SHP77 (cell line): Measurements from ENCODE around the gene AKNA.
"Not testable (repeated sequence)": the region's sequence is repeated elsewhere in the genome, so short reads cannot be mapped to it uniquely, and the experiment has no call there.

Source experiments
- DNase-seq, 2 experiments: peaks; one replicate each; lab custom pipeline; 2025; lab: John Stamatoyannopoulos, UW

AKNA gene

GRCh38 chr9:114322160-114322818 is 65.5 kb downstream of the AKNA start:
- DNase-seq = not testable (repeated sequence)

- no peak for DNase-seq
Observed at GRCh38 chr9:114321759-114322158, 66.0 kb downstream of the AKNA start.

- DNase-seq = not testable (repeated sequence)
Observed at GRCh38 chr9:114320710-114321109, 67.1 kb downstream of the AKNA start.

GRCh38 chr9:114319147-114319546 is 68.6 kb downstream of the AKNA start:
- DNase-seq = no peak

GRCh38 chr9:114318416-114318815 is 69.4 kb downstream of the AKNA start:
- DNase-seq = no peak

GRCh38 chr9:114317665-114318357 is 70.0 kb downstream of the AKNA start:
- no peak for DNase-seq

GRCh38 chr9:114316605-114317230 is 71.1 kb downstream of the AKNA start:
- no peak for DNase-seq

- no peak for DNase-seq
Observed at GRCh38 chr9:114315723-114316363, 71.9 kb downstream of the AKNA start.

GRCh38 chr9:114314881-114315722 is 72.7 kb downstream of the AKNA start:
- DNase-seq = no peak

- no peak for DNase-seq
Observed at GRCh38 chr9:114314256-114314867, 73.4 kb downstream of the AKNA start.

- no peak for DNase-seq
Observed at GRCh38 chr9:114313186-114313585, 74.6 kb downstream of the AKNA start.

GRCh38 chr9:114312513-114312875 is 75.3 kb downstream of the AKNA start:
- no peak for DNase-seq

GRCh38 chr9:114311571-114312512 is 75.9 kb downstream of the AKNA start:
- no peak for DNase-seq

- no peak for DNase-seq
Observed at GRCh38 chr9:114310471-114311450, 77.0 kb downstream of the AKNA start.

GRCh38 chr9:114309096-114309495 is 78.7 kb downstream of the AKNA start:
- no peak for DNase-seq

- no peak for DNase-seq
Observed at GRCh38 chr9:114308361-114308950, 79.3 kb downstream of the AKNA start.

GRCh38 chr9:114307899-114308267 is 79.9 kb downstream of the AKNA start:
- DNase-seq = no peak

- DNase-seq = no peak
Observed at GRCh38 chr9:114304416-114305188, 83.2 kb downstream of the AKNA start.
